B cell (primary cell): ENCODE measurements around the gene GYG2.

Source experiments
- CTCF ChIP-seq: fragments of 200-600 bp; IDR thresholded peaks from one replicate; pipeline ENCODE4 v1.8.0; 2022; ENCODE audit warnings: antibody characterized with exemption, mild to moderate bottlenecking
- EZH2 ChIP-seq: IDR thresholded peaks from 2 replicates; pipeline ENCODE4 v1.6.1; 2012; ENCODE audit warnings: borderline replicate concordance, low read depth, mild to moderate bottlenecking, moderate library complexity, low read length; ENCODE audit not compliant: insufficient read depth, poor library complexity, severe bottlenecking

GRCh38 chrX:2846992-2847391, 18.3 kb downstream of the GYG2 start:
- TF ChIP-seq CTCF (no peak), EZH2 (no peak)
